Measurements from ENCODE around the gene DLG4.

DNA sequence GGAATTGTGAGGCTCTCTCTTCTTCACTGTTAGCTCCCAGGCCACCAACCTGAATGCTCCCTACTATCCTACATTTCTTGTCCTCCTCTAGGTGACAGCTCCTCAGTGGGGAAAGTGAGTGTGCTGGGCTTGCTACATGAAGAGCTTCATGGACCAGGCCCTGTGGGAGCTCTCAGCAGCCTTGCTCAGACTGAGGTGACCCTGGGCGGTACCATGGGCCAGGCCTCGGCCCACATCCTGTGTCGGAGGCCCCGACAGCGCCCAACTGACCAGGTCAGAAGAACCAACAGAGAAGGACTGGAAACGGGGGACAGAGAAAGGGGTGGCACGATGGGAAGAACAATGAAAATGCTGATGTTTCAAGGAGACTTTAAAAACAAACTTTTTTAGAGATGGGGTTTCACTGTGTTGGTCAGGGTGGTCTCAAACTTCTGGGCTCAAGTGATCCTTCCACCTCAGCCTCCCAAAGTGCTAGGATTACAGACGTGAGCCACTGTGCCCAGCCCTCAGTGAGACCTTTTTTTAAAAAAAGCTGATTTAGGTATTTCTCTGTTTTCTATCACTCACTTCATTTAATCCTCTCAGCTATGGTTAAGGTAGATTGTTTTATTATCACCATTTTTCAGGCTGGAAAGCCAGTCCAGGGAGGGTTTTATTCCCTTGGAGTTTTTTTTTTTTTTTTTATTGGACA is 37.3 kb upstream of the DLG4 start:
- TF ChIP-seq POLR2A (IDR thresholded peaks at IDR 0.05; ENCODE audit: low read length) (no peak), GATA1 (IDR thresholded peaks at IDR 0.05; ENCODE audit: low read depth, low read length) (no peak)

Data from erythroblast (primary cell).